HL-60 (cell line): ENCODE results near the gene PSENEN.

Source experiments
- GABPA ChIP-seq: IDR thresholded peaks from 2 replicates; pipeline ENCODE4 v1.6.1; 2012; ENCODE audit warnings: low read depth
- POLR2AphosphoS5 ChIP-seq: IDR thresholded peaks from 2 replicates; pipeline ENCODE4 v1.6.1; 2012; ENCODE audit warnings: low read depth
- TF ChIP-seq, protein P1 (sequence below): IDR thresholded peaks from one replicate; pipeline ENCODE4 v1.5.1; 2011; ENCODE audit warnings: low read length, control low read depth, inconsistent platforms; ENCODE audit not compliant: insufficient read depth
- TF ChIP-seq, protein P2 (sequence below): IDR thresholded peaks from 2 replicates; pipeline ENCODE4 v1.6.1; 2012; ENCODE audit warnings: low read depth; ENCODE audit not compliant: insufficient replicate concordance

DNA sequence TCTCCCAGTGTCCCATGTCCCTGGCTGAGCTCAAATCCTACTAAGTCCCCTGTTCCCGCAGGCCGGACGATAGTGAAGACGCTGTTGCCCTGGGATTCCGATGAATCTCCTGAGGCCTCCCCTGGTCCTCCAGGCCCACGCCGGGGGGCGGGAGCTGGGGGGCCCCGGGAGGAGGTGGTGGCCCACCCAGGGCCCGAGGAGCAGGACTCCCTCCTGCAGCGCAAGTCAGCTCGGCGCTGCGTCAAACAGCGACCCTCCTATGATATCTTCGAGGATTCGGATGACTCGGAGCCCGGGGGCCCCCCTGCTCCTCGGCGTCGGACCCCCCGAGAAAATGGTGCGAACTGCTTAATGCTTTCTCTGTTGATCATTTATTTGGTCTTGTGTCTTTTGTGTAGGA is 21.8 kb upstream of the PSENEN start:
- TF ChIP-seq POLR2AphosphoS5: no peak
- TF ChIP-seq, protein P1, sequence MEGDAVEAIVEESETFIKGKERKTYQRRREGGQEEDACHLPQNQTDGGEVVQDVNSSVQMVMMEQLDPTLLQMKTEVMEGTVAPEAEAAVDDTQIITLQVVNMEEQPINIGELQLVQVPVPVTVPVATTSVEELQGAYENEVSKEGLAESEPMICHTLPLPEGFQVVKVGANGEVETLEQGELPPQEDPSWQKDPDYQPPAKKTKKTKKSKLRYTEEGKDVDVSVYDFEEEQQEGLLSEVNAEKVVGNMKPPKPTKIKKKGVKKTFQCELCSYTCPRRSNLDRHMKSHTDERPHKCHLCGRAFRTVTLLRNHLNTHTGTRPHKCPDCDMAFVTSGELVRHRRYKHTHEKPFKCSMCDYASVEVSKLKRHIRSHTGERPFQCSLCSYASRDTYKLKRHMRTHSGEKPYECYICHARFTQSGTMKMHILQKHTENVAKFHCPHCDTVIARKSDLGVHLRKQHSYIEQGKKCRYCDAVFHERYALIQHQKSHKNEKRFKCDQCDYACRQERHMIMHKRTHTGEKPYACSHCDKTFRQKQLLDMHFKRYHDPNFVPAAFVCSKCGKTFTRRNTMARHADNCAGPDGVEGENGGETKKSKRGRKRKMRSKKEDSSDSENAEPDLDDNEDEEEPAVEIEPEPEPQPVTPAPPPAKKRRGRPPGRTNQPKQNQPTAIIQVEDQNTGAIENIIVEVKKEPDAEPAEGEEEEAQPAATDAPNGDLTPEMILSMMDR: no peak
- TF ChIP-seq GABPA: no peak
- TF ChIP-seq, protein P2, sequence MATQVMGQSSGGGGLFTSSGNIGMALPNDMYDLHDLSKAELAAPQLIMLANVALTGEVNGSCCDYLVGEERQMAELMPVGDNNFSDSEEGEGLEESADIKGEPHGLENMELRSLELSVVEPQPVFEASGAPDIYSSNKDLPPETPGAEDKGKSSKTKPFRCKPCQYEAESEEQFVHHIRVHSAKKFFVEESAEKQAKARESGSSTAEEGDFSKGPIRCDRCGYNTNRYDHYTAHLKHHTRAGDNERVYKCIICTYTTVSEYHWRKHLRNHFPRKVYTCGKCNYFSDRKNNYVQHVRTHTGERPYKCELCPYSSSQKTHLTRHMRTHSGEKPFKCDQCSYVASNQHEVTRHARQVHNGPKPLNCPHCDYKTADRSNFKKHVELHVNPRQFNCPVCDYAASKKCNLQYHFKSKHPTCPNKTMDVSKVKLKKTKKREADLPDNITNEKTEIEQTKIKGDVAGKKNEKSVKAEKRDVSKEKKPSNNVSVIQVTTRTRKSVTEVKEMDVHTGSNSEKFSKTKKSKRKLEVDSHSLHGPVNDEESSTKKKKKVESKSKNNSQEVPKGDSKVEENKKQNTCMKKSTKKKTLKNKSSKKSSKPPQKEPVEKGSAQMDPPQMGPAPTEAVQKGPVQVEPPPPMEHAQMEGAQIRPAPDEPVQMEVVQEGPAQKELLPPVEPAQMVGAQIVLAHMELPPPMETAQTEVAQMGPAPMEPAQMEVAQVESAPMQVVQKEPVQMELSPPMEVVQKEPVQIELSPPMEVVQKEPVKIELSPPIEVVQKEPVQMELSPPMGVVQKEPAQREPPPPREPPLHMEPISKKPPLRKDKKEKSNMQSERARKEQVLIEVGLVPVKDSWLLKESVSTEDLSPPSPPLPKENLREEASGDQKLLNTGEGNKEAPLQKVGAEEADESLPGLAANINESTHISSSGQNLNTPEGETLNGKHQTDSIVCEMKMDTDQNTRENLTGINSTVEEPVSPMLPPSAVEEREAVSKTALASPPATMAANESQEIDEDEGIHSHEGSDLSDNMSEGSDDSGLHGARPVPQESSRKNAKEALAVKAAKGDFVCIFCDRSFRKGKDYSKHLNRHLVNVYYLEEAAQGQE: no peak
